NOMO-1 treated with dmso at 0.1 percent for 144 hours (cell line): ENCODE results near the gene SCARB1.

ENCODE experiments used
- DNase-seq: peaks from one replicate; lab custom pipeline; 2025; ENCODE audit not compliant: unreplicated experiment; lab: John Stamatoyannopoulos, UW

Gene SCARB1

GRCh38 chr12:124823272-124823970, 40.2 kb downstream of the SCARB1 start:
- DNase-seq, result no peak

DNA sequence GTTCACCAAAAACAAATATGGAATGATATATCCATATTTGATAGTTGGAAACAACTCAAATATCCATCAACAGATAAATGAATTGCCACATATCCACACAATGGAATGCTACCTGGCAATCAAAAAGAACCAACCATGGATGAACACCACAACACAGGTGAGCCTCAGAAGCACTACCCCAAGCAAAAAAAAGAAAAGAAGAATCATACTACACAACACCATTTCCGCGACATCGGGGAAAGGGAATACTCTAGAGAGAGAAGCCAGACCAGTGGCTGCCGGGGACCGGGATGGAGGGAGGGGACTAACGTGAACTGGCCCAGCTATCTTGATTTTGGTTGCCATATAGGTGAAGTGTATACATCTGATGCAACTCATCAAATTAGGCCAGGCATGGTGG, 41.4 kb downstream of the SCARB1 start:
- no peak for DNase-seq

DNA sequence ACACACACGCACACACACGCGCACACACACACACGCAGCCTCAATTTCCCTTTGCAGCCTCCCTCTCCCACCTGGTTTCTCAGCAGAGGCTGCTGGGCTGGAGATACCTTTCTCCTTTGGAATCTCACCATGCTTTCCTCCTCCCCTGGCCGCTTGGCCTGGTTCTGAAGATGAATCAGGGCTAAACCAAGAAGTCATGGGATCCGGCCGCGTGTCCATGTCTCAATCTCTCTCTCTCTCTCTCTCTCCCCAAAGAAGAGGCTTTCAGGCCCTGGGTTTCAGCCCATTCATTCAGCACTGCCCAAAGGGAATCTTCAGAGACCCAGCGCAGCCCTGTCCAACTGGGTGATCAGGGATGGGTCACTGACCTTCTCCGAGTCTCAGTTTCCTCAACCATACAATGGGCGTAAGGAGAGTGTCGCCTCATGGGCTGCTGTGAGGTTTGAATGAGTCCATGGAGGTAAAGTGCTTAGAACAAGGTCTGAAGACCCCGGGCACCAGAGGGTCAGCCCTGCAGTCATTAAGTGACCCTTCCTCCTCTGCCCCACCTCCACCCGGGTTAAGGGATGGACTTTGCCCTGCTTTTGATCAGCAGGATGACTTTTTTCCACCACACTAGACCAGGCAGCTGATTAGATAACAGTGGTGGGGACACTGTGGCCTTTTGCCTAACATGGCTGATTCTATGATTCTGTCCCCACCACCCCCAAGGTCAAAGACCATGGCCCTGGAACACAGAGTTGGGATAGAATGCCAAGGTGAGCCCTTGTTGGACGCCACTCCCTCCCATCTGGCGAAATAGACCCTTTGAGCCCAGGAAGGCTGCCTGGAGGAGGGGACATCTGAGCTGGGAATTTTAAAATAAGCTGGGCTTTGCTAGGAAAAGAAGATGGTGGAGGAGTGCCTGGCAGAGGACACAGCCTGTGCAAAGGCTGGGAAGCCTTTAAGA, 42.1 kb downstream of the SCARB1 start:
- no peak for DNase-seq

GRCh38 chr12:124820199-124820598, 43.5 kb downstream of the SCARB1 start:
- no peak for DNase-seq

DNA sequence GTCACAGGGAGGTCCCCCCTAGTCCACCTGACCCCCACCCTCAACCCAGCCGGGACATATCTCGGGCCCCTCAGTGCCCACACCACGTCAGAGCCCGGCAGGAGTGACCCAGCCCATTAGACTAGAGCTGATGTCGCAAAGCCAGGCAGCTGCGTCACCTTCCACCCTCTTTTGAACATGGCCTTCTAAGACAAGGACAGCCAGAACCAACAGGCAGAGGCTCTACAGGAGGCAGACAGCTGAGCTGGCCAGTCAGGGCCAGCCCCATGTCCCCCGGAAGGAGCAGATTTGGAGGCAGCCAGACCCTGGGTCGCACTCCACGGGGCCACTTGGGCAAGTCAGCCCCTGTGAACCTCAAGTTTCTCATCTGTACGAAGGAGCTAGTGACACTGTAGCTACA, 44.1 kb downstream of the SCARB1 start:
- no peak for DNase-seq

GRCh38 chr12:124819080-124819479, 44.6 kb downstream of the SCARB1 start:
- no peak for DNase-seq

DNA sequence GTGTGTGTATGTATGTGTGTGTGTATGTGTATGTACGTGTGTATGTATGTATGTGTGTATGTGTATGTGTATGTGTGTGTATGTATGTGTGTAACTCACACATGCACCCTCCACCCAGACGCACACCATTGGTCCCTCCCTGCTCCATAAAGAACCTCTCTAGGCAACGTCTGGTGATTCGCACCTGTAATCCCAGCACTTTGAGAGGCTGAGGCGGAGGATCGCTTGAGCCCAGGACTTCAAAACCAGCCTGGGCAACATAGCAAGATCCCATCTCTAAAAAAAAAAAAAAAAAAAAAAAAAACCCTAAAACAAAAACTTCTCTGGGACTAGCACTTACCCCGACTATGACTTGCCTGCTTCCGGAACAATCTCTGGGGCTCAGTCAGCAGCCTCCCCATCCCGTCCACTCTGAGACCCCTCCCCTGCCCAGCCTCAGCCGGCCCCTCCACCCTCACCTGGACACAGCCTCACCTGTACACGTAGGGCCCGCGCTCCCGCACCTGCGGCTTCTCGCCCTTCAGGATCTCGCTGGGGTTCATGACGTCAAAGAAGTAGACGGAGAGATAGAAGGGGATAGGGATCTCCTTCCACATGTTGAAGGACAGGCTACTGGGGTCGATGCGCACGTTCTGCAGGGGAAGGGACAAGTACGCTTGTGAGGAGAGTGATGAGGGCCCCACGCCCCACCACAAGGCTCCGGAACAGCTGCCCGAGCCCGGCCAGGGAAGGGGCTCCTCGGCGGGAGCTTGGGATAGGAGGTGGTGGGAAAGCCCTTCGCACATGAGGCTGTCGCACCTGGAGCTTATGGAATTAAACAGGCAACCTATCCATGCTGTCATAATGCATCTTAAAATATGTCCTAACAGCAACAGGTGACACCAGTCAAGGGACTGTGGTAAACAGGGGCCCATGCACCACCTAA, 46.3 kb downstream of the SCARB1 start:
- no peak for DNase-seq

DNA sequence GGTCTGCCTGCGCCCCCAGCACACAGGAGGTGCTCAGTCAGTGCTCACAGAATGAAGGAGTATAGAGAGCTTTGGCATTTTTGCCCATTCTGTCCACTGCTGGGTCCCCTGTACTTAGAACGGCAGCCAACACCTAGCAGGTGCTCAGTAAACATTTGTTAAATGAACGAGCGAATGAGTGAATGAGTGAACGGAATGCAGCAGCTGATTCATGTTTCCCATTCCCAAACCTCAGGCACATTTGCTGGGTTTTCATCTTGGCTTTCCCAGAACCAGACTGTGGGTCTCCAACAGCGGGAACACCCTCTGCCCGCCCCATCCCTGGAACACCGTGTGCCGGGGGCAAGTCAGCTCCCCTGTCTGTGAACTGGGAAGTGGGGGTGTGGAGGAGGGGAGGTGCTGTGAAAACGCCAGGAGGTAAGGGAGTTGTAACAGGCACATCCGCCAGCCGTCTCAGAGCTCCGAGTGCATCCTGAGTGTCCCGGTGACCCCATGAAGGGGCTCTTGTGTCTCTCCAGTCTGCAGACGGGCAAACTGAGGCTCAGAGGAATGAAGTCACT, 47.3 kb downstream of the SCARB1 start:
- no peak for DNase-seq

DNA sequence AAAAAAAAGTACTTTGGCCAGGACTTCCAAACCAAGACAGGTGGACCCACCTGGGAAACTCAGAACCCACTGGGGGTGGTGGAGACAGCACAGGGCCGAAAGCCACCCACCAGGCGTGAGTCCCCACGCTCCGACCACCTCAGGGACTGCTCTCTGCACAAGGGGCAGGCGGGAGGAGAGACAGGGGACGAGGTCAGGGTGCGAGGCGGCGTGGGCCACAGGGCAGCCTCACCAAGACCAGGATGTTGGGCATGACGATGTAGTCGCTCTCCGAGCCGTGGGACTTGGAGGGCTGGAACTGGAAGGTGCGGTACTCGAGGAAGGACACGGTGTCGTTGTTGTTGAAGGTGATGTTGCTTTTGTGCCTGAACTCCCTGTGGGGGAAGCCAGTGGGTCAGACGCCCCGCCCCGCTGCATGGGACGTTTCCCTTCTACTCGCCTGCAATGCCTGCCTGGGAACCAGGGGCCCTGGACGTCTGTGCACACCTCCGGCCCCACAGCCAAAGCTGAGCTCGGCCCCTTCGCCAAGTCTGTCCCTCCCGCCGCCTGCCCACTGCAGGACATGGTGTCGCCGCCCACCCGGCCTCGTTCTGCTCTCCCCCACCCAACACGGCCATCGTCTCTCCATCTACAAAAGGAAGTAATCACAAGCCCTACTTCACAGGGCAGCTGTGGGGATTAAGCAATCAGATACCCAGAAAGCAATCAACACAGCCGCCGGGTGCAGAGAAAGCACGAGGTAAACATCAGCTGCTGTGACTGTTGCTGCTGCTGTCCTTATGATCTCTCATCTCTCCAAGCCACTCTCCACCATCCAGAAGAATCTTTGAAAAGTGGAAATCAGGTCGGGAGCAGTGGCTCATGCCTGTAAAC, 48.7 kb downstream of the SCARB1 start:
- DNase-seq, result peak; percentile 20

DNA sequence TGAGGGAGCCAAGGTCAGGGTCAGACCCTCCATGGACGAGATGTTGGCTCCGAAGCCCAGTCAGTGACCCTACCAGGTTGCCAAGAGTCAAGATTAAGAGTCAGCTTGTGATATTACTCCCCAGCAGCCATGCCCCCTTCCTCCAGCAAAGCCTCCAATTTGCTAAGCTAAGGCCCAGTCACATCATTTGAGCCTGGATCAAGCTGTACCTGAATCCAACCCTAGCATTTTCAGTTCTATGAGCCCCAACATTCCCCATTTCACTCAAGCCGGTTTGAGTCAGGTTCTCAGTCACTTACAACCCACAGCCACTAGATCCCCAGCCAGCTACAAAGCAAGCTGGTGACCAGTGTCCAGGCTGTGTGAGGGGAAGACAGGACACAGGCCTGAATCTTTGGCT, 49.9 kb downstream of the SCARB1 start:
- no peak for DNase-seq

DNA sequence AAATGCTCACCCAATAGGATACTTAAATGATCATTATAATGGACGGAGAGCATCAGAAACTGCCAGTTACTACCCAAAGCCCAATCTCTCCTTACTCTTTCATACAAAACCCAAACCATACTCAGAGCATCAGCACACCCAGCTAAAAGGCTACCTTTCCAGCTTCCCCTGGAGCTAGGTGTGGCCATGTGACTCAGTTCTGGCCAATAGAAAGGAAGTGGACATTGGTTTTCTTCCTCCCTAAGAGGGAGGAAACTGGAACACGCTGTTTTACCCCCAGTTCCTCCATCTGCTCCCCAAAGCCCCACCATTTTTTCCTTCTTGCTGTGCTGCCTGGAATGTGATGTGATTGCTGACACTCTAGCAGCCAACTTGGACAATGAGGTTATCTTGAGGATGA, 50.7 kb downstream of the SCARB1 start:
- no peak for DNase-seq

- no peak for DNase-seq
Observed at GRCh38 chr12:124812356-124812755, 51.3 kb downstream of the SCARB1 start.

DNA sequence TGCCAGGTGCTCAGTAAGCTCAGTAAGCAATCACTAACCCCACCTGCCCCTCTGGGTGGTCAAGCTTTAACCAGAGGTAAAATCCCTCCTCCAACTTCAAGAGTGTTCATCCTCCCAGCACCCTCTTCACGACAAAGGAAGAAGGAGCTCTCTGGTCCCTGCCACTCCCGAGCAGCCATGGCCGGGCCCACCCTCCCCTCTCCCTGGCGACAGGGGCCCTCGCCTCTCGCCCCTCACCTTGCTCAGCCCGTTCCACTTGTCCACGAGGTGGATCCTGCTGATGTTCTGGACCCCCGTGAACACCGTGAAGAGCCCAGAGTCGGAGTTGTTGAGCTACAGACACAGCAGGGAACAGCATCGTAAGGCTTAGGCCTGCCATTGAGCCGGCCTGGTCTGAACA, 52.0 kb downstream of the SCARB1 start:
- DNase-seq, result no peak

- no peak for DNase-seq
Observed at GRCh38 chr12:124809878-124810277, 53.8 kb downstream of the SCARB1 start.

DNA sequence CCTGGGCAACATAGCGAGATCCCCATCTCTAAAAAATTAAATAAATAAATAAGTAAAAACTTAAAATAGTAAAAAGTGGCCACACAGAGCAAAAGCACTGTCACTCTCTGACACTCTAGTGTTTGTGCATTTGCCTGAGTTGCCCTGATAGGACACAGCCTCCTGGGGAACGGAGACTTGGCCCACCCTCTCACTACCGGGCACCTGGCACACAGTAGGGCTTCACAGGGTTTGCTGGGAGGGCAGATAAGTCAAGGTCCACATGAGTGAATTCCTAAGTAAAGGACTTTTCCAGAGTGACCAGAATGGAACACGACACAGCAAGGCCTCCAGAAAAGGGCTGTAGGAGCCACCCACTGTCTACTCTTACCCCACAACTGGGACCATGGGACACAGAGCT, 54.3 kb downstream of the SCARB1 start:
- no peak for DNase-seq

DNA sequence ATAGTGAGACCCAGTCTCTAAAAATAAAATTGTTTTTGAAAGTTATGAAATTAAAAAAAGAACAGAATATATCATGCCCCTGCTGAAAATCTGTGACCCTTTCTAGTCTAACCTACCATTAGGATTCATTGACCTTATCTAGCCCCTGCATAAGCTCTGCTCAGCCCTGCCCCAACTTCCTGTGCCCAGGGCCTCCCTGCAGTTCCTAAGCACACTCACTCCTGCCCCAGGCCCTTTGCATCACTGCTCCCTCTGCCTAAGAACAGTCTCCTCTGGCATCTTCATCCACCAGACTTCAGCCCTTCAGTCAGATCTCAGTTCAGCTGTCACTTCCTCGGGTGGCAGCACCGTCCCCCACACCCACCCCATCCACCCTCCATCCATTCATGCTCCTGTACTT, 55.4 kb downstream of the SCARB1 start:
- DNase-seq, result no peak

- DNase-seq, result no peak
Observed at GRCh38 chr12:124805876-124806668, 57.6 kb downstream of the SCARB1 start.

- no peak for DNase-seq
Observed at GRCh38 chr12:124805050-124805449, 58.6 kb downstream of the SCARB1 start.

DNA sequence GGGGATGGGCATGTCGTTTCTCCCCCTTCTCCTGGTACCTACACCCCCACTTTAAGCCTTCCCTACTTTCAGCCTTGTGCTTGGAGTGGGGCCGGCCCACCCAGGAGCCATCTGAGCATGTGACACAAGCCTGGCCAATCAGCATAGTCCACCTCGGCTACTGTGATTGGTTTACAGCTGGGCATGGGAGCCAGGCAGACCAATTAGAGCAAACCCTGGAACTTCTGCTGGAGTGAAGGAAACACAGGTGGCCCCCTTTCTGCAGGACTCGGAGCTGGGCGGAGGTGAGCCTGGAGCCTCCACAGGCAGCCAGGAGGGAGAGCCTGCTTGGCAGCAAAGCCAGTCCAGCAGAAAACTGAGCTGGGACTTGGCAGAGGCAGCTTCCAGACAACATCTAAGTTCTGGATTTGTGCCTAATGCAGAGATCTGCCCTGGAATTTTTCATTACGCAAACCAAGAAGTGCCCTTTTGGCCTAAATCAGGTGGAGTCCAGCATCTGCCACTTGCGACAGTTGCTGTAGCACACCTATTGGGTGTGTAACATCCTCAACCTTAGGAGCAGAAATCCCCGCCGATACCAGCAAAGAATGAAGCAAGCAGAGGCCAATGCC, 59.5 kb downstream of the SCARB1 start:
- DNase-seq, result no peak
